HT1080 (cell line): Measurements from ENCODE around the gene CYB5D1. TPM values are rescaled to one million over a fixed set of nuclear protein-coding genes. Genes with fewer than 3 reads are reported as not detected.
A peak's percentile ranks its signal among the peaks of the same experiment; 100 is the strongest.

Experiments
- DNase-seq: peaks from one replicate; pipeline ENCODE4 v3.0.0-alpha.2; 2015; ENCODE audit warnings: low read depth
- total RNA-seq: library from RNA; depleted of rRNA; stranded (reverse); fragments of >200 nt; shearing (Covaris generic); gene quantifications from 2 replicates; pipeline ENCODE4 v1.2.3, GENCODE V29; 2014

The CYB5D1 gene
- total RNA-seq, 1 experiment from 2014 or later, result 6.4 TPM

- peak; percentile 91 for DNase-seq
Measured at GRCh38 chr17:7844292-7845154, 13.3 kb upstream of the CYB5D1 start.

DNA sequence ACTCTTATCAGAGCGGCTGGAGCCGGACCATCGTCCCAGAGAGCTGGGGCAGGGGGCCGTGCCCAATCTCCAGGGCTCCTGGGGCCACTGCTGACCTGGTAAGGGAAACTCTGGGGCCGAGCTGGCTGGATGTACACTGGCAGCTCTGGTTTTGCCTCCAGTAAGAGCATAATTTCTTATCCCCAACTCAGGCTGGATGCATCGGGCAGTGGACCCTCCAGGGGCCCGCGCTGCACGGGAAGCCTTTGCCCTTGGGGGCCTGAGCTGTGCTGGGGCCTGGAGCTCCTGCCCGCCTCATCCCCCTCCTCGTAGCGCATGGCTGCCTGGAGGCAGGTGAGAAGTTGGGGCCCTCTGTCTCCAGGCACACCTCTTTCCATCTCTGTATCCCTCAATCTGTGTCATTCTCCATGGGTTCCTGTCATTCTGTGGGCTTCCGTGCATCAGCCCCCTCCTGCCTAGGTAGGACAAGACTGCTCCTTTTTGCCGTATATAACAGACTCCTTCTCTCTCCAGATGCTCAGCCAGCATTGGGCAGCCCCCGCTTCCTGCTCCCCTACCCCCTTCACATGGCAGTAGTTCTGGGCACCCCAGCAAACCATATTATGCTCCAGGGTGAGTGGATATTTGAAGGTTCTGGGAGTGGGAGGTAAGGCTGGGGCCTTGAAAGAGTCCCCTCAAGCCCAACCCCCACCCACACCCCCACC lies 12.3 kb upstream of the CYB5D1 start:
- DNase-seq, result no peak

DNA sequence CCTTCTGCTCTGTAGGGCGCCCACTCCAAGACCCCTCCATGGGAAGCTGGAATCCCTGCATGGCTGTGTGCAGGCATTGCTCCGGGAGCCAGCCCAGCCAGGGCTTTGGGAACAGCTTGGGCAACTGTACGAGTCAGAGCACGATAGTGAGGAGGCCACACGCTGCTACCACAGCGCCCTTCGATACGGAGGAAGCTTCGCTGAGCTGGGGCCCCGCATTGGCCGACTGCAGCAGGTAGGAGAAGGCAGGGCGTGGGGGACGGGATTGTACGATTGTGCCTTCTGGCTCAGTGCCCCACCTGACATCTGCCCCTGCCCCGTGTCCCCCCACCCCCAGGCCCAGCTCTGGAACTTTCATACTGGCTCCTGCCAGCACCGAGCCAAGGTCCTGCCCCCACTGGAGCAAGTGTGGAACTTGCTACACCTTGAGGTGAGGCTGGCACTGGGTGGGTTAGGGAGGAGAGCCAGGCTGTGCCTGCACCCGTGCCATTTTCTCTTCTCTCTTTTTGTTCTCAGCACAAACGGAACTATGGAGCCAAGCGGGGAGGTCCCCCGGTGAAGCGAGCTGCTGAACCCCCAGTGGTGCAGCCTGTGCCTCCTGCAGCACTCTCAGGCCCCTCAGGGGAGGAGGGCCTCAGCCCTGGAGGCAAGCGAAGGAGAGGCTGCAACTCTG lies 11.6 kb upstream of the CYB5D1 start:
- DNase-seq, result no peak

DNA sequence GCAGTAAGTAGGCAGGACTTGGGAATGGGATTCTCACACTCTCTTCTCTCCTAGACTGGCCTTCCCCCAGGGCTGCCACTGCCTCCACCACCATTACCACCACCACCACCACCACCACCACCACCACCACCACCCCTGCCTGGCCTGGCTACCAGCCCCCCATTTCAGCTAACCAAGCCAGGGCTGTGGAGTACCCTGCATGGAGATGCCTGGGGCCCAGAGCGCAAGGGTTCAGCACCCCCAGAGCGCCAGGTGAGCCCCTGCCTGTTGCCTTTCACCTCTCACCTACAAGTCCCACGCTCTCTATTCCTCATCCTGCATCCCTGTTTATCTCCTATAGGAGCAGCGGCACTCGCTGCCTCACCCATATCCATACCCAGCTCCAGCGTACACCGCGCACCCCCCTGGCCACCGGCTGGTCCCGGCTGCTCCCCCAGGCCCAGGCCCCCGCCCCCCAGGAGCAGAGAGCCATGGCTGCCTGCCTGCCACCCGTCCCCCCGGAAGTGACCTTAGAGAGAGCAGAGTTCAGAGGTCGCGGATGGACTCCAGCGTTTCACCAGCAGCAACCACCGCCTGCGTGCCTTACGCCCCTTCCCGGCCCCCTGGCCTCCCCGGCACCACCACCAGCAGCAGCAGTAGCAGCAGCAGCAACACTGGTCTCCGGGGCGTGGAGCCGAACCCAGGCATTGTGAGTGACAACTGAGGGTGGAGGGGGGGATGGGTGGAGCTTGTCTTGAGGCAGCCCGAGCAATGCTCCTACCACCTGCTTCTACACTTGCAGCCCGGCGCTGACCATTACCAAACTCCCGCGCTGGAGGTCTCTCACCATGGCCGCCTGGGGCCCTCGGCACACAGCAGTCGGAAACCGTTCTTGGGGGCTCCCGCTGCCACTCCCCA lies 10.8 kb upstream of the CYB5D1 start:
- no peak for DNase-seq

- DNase-seq, result no peak
Measured at GRCh38 chr17:7848131-7848579, 9.6 kb upstream of the CYB5D1 start.

GRCh38 chr17:7848739-7849129 lies 9.1 kb upstream of the CYB5D1 start:
- DNase-seq, result no peak

DNA sequence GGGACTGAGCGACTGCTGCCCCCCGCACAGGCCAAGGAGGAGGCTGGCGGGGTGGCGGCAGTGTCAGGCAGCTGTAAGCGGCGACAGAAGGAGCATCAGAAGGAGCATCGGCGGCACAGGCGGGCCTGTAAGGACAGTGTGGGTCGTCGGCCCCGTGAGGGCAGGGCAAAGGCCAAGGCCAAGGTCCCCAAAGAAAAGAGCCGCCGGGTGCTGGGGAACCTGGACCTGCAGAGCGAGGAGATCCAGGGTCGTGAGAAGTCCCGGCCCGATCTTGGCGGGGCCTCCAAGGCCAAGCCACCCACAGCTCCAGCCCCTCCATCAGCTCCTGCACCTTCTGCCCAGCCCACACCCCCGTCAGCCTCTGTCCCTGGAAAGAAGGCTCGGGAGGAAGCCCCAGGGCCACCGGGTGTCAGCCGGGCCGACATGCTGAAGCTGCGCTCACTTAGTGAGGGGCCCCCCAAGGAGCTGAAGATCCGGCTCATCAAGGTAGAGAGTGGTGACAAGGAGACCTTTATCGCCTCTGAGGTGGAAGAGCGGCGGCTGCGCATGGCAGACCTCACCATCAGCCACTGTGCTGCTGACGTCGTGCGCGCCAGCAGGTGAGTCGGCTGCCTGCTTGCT lies 8.6 kb upstream of the CYB5D1 start:
- no peak for DNase-seq

DNA sequence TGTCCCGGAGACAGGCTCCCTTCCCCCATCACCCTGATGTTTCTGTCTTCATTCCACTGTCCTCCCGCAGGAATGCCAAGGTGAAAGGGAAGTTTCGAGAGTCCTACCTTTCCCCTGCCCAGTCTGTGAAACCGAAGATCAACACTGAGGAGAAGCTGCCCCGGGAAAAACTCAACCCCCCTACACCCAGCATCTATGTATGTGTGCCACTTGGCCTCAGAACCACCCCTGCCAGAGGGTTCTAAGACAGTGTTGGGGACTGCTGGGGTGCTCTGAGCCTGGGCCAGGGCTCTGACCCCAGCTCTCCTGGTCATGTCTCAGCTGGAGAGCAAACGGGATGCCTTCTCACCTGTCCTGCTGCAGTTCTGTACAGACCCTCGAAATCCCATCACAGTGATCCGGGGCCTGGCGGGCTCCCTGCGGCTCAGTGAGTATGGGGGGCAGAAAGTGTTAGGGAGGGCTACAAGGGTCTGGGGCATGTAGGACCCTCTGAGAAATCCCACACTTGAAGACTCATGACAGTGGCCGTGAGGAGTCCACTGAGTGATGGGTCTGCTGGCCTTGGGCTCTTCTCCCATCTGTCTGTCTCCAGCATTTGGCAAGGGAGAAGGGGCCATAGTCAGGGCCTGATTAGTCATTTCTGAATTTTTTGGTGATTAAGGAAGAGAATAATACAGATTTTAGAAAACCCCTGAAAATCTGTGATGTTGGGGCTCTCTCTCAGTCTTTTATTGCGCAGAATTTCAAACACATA lies 7.9 kb upstream of the CYB5D1 start:
- DNase-seq, result no peak

- DNase-seq, result no peak
Measured at GRCh38 chr17:7850701-7851437, 6.9 kb upstream of the CYB5D1 start.

DNA sequence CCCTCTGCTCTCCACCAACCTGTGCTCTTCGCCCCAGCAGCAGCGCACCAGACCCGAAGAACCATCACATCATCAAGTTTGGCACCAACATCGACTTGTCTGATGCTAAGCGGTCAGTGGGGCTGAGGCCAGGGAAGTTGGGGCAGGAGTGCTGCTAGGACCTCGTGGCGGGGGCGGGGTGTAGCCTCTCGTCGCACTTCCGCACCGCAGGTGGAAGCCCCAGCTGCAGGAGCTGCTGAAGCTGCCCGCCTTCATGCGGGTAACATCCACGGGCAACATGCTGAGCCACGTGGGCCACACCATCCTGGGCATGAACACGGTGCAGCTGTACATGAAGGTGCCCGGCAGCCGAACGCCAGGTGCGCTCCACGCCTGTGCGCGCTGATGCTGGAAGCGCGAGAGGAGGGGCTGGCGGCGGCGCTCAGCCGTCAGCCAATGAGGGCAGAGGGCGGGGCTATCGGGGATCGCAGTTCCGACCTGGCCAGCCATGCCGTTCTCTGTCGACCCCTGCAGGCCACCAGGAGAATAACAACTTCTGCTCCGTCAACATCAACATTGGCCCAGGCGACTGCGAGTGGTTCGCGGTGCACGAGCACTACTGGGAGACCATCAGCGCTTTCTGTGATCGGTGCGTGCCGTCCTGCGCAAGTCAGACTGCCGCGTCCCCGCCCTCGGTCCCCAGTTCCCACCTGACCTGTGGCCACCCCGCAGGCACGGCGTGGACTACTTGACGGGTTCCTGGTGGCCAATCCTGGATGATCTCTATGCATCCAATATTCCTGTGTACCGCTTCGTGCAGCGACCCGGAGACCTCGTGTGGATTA lies 6.2 kb upstream of the CYB5D1 start:
- DNase-seq, result peak; percentile 71

DNA sequence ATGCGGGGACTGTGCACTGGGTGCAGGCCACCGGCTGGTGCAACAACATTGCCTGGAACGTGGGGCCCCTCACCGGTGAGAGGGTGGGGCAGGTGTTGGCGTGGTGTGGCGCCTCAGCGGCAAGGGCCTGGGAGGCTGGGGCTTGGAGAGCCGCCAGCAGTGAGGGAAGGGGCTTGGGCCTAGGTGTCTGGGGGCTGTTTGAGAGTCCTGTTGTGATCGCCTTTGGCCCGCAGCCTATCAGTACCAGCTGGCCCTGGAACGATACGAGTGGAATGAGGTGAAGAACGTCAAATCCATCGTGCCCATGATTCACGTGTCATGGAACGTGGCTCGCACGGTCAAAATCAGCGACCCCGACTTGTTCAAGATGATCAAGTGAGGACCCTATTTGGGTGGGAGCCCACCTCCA lies 5.5 kb upstream of the CYB5D1 start:
- DNase-seq, result no peak

DNA sequence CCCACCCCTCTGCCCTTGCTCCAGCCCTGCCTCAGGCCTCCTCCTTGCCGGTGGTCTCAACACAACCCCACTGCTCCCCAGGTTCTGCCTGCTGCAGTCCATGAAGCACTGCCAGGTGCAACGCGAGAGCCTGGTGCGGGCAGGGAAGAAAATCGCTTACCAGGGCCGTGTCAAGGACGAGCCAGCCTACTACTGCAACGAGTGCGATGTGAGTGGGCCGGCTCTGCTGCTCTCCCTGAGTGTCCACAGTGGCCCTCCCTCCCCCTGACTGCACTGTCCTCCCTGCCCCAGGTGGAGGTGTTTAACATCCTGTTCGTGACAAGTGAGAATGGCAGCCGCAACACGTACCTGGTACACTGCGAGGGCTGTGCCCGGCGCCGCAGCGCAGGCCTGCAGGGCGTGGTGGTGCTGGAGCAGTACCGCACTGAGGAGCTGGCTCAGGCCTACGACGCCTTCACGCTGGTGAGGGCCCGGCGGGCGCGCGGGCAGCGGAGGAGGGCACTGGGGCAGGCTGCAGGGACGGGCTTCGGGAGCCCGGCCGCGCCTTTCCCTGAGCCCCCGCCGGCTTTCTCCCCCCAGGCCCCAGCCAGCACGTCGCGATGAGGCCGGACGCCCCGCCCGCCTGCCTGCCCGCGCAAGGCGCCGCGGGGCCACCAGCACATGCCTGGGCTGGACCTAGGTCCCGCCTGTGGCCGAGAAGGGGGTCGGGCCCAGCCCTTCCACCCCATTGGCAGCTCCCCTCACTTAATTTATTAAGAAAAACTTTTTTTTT lies 4.7 kb upstream of the CYB5D1 start:
- DNase-seq, result no peak

DNA sequence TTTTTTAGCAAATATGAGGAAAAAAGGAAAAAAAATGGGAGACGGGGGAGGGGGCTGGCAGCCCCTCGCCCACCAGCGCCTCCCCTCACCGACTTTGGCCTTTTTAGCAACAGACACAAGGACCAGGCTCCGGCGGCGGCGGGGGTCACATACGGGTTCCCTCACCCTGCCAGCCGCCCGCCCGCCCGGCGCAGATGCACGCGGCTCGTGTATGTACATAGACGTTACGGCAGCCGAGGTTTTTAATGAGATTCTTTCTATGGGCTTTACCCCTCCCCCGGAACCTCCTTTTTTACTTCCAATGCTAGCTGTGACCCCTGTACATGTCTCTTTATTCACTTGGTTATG lies 4.1 kb upstream of the CYB5D1 start:
- no peak for DNase-seq

DNA sequence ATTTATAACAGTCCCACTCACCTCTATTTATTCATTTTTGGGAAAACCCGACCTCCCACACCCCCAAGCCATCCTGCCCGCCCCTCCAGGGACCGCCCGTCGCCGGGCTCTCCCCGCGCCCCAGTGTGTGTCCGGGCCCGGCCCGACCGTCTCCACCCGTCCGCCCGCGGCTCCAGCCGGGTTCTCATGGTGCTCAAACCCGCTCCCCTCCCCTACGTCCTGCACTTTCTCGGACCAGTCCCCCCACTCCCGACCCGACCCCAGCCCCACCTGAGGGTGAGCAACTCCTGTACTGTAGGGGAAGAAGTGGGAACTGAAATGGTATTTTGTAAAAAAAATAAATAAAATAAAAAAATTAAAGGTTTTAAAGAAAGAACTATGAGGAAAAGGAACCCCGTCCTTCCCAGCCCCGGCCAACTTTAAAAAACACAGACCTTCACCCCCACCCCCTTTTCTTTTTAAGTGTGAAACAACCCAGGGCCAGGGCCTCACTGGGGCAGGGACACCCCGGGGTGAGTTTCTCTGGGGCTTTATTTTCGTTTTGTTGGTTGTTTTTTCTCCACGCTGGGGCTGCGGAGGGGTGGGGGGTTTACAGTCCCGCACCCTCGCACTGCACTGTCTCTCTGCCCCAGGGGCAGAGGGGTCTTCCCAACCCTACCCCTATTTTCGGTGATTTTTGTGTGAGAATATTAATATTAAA lies 3.6 kb upstream of the CYB5D1 start:
- DNase-seq, result no peak

- no peak for DNase-seq
Measured at GRCh38 chr17:7854851-7855659, 2.7 kb upstream of the CYB5D1 start, which contains the start of gene TMEM88. TMEM88 (plus strand) TSS chr17:7855066; CDS start chr17:7855075, 9 bp downstream.

- DNase-seq, result no peak
Measured at GRCh38 chr17:7855660-7856010, 2.2 kb upstream of the CYB5D1 start.
